ENCODE results near the gene IVD. TPM values are rescaled to one million over a fixed set of nuclear protein-coding genes. Genes with fewer than 3 reads are reported as not detected.

The IVD gene
- total RNA-seq, 1 experiment from 2014 or later = 51.8 TPM

GRCh38 chr15:40377606-40378005 lies 28.0 kb upstream of the IVD start:
- CTCF ChIA-PET = interaction anchor here (0.6 kb wide), 1 partner anchor 10 kb away, joined by 3 read pairs; no protein-coding TSS in a partner anchor

GRCh38 chr15:40379374-40379773 lies 26.2 kb upstream of the IVD start:
- Histone ChIP-seq H3K27ac (ENCODE audit: low read depth, low read length, poor library complexity, severe bottlenecking) (no peak overlapping the region), H3K4me1 (ENCODE audit: insufficient read depth, low read length, poor library complexity, severe bottlenecking) (peaks cover 7% of the 10 kb centered on the region), H3K9me3 (ENCODE audit: low read depth, low read length, poor library complexity, severe bottlenecking) (no peaks in the 10 kb centered on the region), H3K27me3 (replicated peaks; ENCODE audit: insufficient read depth, low read depth, low read length, poor library complexity) (no peaks in the 10 kb centered on the region), H3K4me3 (ENCODE audit: low read depth, low read length, poor library complexity, severe bottlenecking) (no peak overlapping the region), H3K36me3 (ENCODE audit: insufficient read depth, low read length, poor library complexity, severe bottlenecking) (peaks cover 2% of the 10 kb centered on the region)
- CTCF ChIA-PET = no interaction called here
- no peak for DNase-seq (ENCODE audit: low spot score)
- intact Hi-C loops (cut with micrococcal nuclease; ENCODE audit: unreplicated experiment) = no loop called here
- POLR2A ChIA-PET (ENCODE audit: low non-redundant PET) = no interaction called here
- no TSS peak for BruUV-seq (replicated peaks)
- no peak for TF ChIP-seq CTCF (conservative IDR thresholded peaks at IDR 0.05; ENCODE audit: low read depth, low read length)
- no peak for TF ChIP-seq EZH2 (IDR thresholded peaks at IDR 0.05; ENCODE audit: borderline replicate concordance, low read depth, low read length, poor library complexity, severe bottlenecking)

More at GRCh38 chr15:40377606-40378005, 28.0 kb upstream of the IVD start:
- no peaks in the 10 kb centered on the region for H3K4me1 ChIP-seq (ENCODE audit: insufficient read depth, low read length, poor library complexity, severe bottlenecking)
- BruUV-seq (replicated peaks) = no TSS peak
- no peaks in the 10 kb centered on the region for H3K9me3 ChIP-seq (ENCODE audit: low read depth, low read length, poor library complexity, severe bottlenecking)
- no peak overlapping the region for H3K27ac ChIP-seq (ENCODE audit: low read depth, low read length, poor library complexity, severe bottlenecking)
- no peaks in the 10 kb centered on the region for H3K27me3 ChIP-seq (replicated peaks; ENCODE audit: insufficient read depth, low read depth, low read length, poor library complexity)
- no peak for TF ChIP-seq CTCF (conservative IDR thresholded peaks at IDR 0.05; ENCODE audit: low read depth, low read length)
- no peak for TF ChIP-seq EZH2 (IDR thresholded peaks at IDR 0.05; ENCODE audit: borderline replicate concordance, low read depth, low read length, poor library complexity, severe bottlenecking)
- no peak for DNase-seq (ENCODE audit: low spot score)
- H3K4me3 ChIP-seq (ENCODE audit: low read depth, low read length, poor library complexity, severe bottlenecking) = no peak overlapping the region
- intact Hi-C loops (cut with micrococcal nuclease; ENCODE audit: unreplicated experiment) = no loop called here
- POLR2A ChIA-PET (ENCODE audit: low non-redundant PET) = no interaction called here
- H3K36me3 ChIP-seq (ENCODE audit: insufficient read depth, low read length, poor library complexity, severe bottlenecking) = no peaks in the 10 kb centered on the region

- ChIA-PET POLR2A (ENCODE audit: low non-redundant PET) (no interaction called here), CTCF (no interaction called here)
- Histone ChIP-seq H3K9me3 (ENCODE audit: low read depth, low read length, poor library complexity, severe bottlenecking) (no peaks in the 10 kb centered on the region), H3K4me1 (ENCODE audit: insufficient read depth, low read length, poor library complexity, severe bottlenecking) (peaks cover 12% of the 10 kb centered on the region), H3K36me3 (ENCODE audit: insufficient read depth, low read length, poor library complexity, severe bottlenecking) (peaks cover 6% of the 10 kb centered on the region), H3K27ac (ENCODE audit: low read depth, low read length, poor library complexity, severe bottlenecking) (no peak overlapping the region), H3K27me3 (replicated peaks; ENCODE audit: insufficient read depth, low read depth, low read length, poor library complexity) (no peaks in the 10 kb centered on the region), H3K4me3 (ENCODE audit: low read depth, low read length, poor library complexity, severe bottlenecking) (no peak overlapping the region)
- DNase-seq (ENCODE audit: low spot score) = no peak
- BruUV-seq (replicated peaks) = no TSS peak
- intact Hi-C loops (cut with micrococcal nuclease; ENCODE audit: unreplicated experiment) = no loop called here
- TF ChIP-seq EZH2 (IDR thresholded peaks at IDR 0.05; ENCODE audit: borderline replicate concordance, low read depth, low read length, poor library complexity, severe bottlenecking) (no peak), CTCF (conservative IDR thresholded peaks at IDR 0.05; ENCODE audit: low read depth, low read length) (no peak)
These were observed 25.7 kb upstream of the IVD start for GRCh38 chr15:40379853-40380252.
